Gastrocnemius medialis (tissue), 4 donors: Measurements from ENCODE around the gene PNMA5. TPM values are rescaled to one million over a fixed set of nuclear protein-coding genes. Genes with fewer than 3 reads are reported as not detected.

Experiments used
- ATAC-seq, 2 donors: fragments of 150-250 bp; one replicate each; pipeline ENCODE4 v1.9.1; 2016
- DNase-seq, 2 donors: peaks; one replicate each; pipeline ENCODE4 v3.0.0-alpha.2; 2019
- H3K27ac ChIP-seq, 4 donors: fragments of 200-600 bp; sonication (generic); 1 replicate in 1 of 4; 2 replicates in 3 of 4; pipeline ENCODE4 v1.5.1; 2016 to 2018; ENCODE audit warnings: mild to moderate bottlenecking in 2 of 4, moderate library complexity in 1 of 4
- H3K27me3 ChIP-seq, 3 donors: fragments of 200-600 bp; sonication (generic) in 2 of 3; 1 replicate in 1 of 3; 2 replicates in 2 of 3; pipeline versions ENCODE4 v1.5.1 to v1.6.0; 2016 to 2019; ENCODE audit warnings: mild to moderate bottlenecking in 1 of 3, moderate library complexity in 1 of 3
- H3K36me3 ChIP-seq, 2 donors: fragments of 200-600 bp; sonication (generic) in 1 of 2; one replicate each; pipeline ENCODE4 v1.5.1; 2017 to 2018
- H3K4me1 ChIP-seq, 2 donors: fragments of 200-600 bp; sonication (generic) in 1 of 2; one replicate each; pipeline ENCODE4 v1.5.1; 2016 to 2017; ENCODE audit warnings: mild to moderate bottlenecking in 2 of 2
- H3K4me3 ChIP-seq, 4 donors: fragments of 200-600 bp; sonication (generic) in 3 of 4; 1 replicate in 1 of 4; 2 replicates in 3 of 4; pipeline ENCODE4 v1.5.1; 2016 to 2019; ENCODE audit warnings: mild to moderate bottlenecking in 2 of 4
- H3K9me3 ChIP-seq, 3 donors: fragments of 200-600 bp; sonication (generic) in 2 of 3; 1 replicate in 1 of 3; 2 replicates in 2 of 3; pipeline ENCODE4 v1.5.1; 2016 to 2019
- CTCF ChIP-seq, 5 experiments: fragments of 450-650 bp in 3 of 5; fragments of 200-600 bp in 2 of 5; sonication (generic) in 2 of 5; IDR thresholded peaks in 4 of 5; conservative IDR thresholded peaks in 1 of 5; 1 replicate in 4 of 5; 2 replicates in 1 of 5; pipeline ENCODE4 v1.5.1; 2016 to 2019; ENCODE audit warnings: antibody characterized with exemption in 5 of 5, mild to moderate bottlenecking in 3 of 5, moderate library complexity in 3 of 5
- POLR2A ChIP-seq, 2 donors: fragments of 450-650 bp; IDR thresholded peaks; one replicate each; pipeline ENCODE4 v1.6.1; 2017; ENCODE audit warnings: antibody characterized with exemption in 2 of 2, mild to moderate bottlenecking in 2 of 2, moderate library complexity in 2 of 2
- in situ Hi-C, 4 donors: fragments of 200-750 bp; cut with MboI; loops; one replicate each; pipeline versions ENCODE4 v1.15.0 to v1.8.0; 2017; ENCODE audit warnings: low sequenced_read_pairs in 4 of 4
- intact Hi-C: fragments of 100-400 bp; cut with DNase I; formaldehyde crosslinking; loops from one replicate; pipeline ENCODE4 v1.15.1; 2023; ENCODE audit warnings: low total_unique reads
- total RNA-seq, 4 donors: library from RNA; depleted of rRNA; stranded (reverse); fragments of >200 nt; gene quantifications; one replicate each; pipeline versions ENCODE4 v1.1.0 to v1.2.3, GENCODE V29; 2016

PNMA5 gene
- total RNA-seq, 4 donors from 2014 or later: not detected

GRCh38 chrX:152945021-152945979 is 48.6 kb downstream of the PNMA5 start:
- no peak for ATAC-seq
- no peaks in the 10 kb centered on the region for H3K9me3 ChIP-seq
- no peak overlapping the region for H3K4me3 ChIP-seq
- no peaks in the 10 kb centered on the region for H3K36me3 ChIP-seq
- no peaks in the 10 kb centered on the region for H3K27me3 ChIP-seq
- peaks cover 0 to 8% of the 10 kb centered on the region in 2 donors for H3K4me1 ChIP-seq
- intact Hi-C loops: no loop called here
- H3K27ac ChIP-seq: no peak overlapping the region
- in situ Hi-C loops: loop anchor here in 1 of 4 donors (25.0 kb wide), 1 partner anchor 517 kb away; the partner anchor contains the start of gene HAUS7
- no peak for DNase-seq
- TF ChIP-seq CTCF (IDR thresholded peaks at IDR 0.05 in 4 of 5, conservative IDR thresholded peaks at IDR 0.05 in 1 of 5): no peak
- TF ChIP-seq POLR2A (IDR thresholded peaks at IDR 0.05): no peak

GRCh38 chrX:152943826-152944225 is 50.1 kb downstream of the PNMA5 start:
- DNase-seq (no peak), ATAC-seq (no peak)
- Histone ChIP-seq H3K4me3 (no peak overlapping the region), H3K27ac (no peak overlapping the region), H3K27me3 (no peaks in the 10 kb centered on the region), H3K9me3 (no peaks in the 10 kb centered on the region), H3K4me1 (peaks cover 0 to 8% of the 10 kb centered on the region in 2 donors), H3K36me3 (no peaks in the 10 kb centered on the region)
- in situ Hi-C loops (loop anchor here in 1 of 4 donors (25.0 kb wide), 1 partner anchor 518 kb away; the partner anchor contains the start of gene HAUS7), intact Hi-C loops (loop anchor here (5.0 kb wide), 2 partner anchors 88 to 563 kb away; no protein-coding TSS in a partner anchor)
- TF ChIP-seq CTCF (IDR thresholded peaks at IDR 0.05 in 4 of 5, conservative IDR thresholded peaks at IDR 0.05 in 1 of 5) (no peak), POLR2A (IDR thresholded peaks at IDR 0.05) (no peak)

GRCh38 chrX:152942077-152942442 is 51.9 kb downstream of the PNMA5 start:
- Histone ChIP-seq H3K4me3 (peak overlapping the region; percentile 49 to 83 (median 60)), H3K4me1 (peaks cover 0 to 8% of the 10 kb centered on the region in 2 donors), H3K9me3 (no peaks in the 10 kb centered on the region), H3K36me3 (no peaks in the 10 kb centered on the region), H3K27ac (peak overlapping the region; percentile 73 to 92 (median 84)), H3K27me3 (no peaks in the 10 kb centered on the region)
- TF ChIP-seq CTCF (IDR thresholded peaks at IDR 0.05 in 4 of 5, conservative IDR thresholded peaks at IDR 0.05 in 1 of 5): no peak
- no peak for TF ChIP-seq POLR2A (IDR thresholded peaks at IDR 0.05)
- ATAC-seq (peak; percentile 27 to 44), DNase-seq (no peak)
- intact Hi-C loops: loop anchor here (5.0 kb wide), 2 partner anchors 90 to 565 kb away; no protein-coding TSS in a partner anchor
- in situ Hi-C loops: loop anchor here in 1 of 4 donors (25.0 kb wide), 1 partner anchor 520 kb away; the partner anchor contains the start of gene HAUS7

GRCh38 chrX:152941328-152942076 is 52.4 kb downstream of the PNMA5 start:
- H3K36me3 ChIP-seq: no peaks in the 10 kb centered on the region
- peaks cover 0 to 8% of the 10 kb centered on the region in 2 donors for H3K4me1 ChIP-seq
- intact Hi-C loops: loop anchor here (1.0 to 5.0 kb wide), 5 partner anchors 91 to 658 kb away; partner anchors contain the start of genes CCNQ and HAUS7
- peak overlapping the region; percentile 49 to 83 (median 60) for H3K4me3 ChIP-seq
- TF ChIP-seq POLR2A (IDR thresholded peaks at IDR 0.05): no peak
- peak; percentile 75 to 97 (median 85) for TF ChIP-seq CTCF (IDR thresholded peaks at IDR 0.05 in 4 of 5, conservative IDR thresholded peaks at IDR 0.05 in 1 of 5)
- H3K27ac ChIP-seq: peak overlapping the region; percentile 73 to 92 (median 84)
- DNase-seq: peak; percentile 79 to 89
- peak; percentile 96 to 97 for ATAC-seq
- no peaks in the 10 kb centered on the region for H3K9me3 ChIP-seq
- in situ Hi-C loops: loop anchor here in 1 of 4 donors (25.0 kb wide), 1 partner anchor 521 kb away; the partner anchor contains the start of gene HAUS7
- H3K27me3 ChIP-seq: no peaks in the 10 kb centered on the region
